WTC11 (cell line): ENCODE data around the gene PRKCB. TPM values are rescaled to one million over a fixed set of nuclear protein-coding genes. Genes with fewer than 3 reads are reported as not detected.

Experiments
- ATAC-seq: fragments of 200-7000 bp; cut with Tn5 transposase; 2 replicates; pipeline ENCODE4 v1.10.0; 2021; ENCODE audit warnings: mild to moderate bottlenecking, moderate library complexity
- CTCF ChIA-PET: fragments of 300-600 bp; sonication (Branson Sonifier 250); formaldehyde crosslinking; loops from one replicate; lab custom pipeline; 2021; ENCODE audit warnings: antibody characterized with exemption; lab: Charles Lee
- POLR2A ChIA-PET: fragments of 350-600 bp; sonication (Branson Sonifier 250); formaldehyde crosslinking; loops from one replicate; lab custom pipeline; 2021; ENCODE audit warnings: antibody characterized with exemption; lab: Charles Lee
- DNase-seq: peaks from one replicate; pipeline ENCODE4 v3.0.0; 2021; ENCODE audit warnings: low spot score
- H3K27ac Mint-ChIP-seq: 2 replicates; pipeline ENCODE4 v1.8.0; 2021; ENCODE audit warnings: mixed read lengths
- H3K27me3 Mint-ChIP-seq: 2 replicates; pipeline ENCODE4 v1.8.0; 2021; ENCODE audit warnings: low read depth, mild to moderate bottlenecking, moderate library complexity, mixed read lengths
- H3K36me3 Mint-ChIP-seq: 2 replicates; pipeline ENCODE4 v1.8.0; 2021; ENCODE audit warnings: mixed read lengths
- H3K4me1 Mint-ChIP-seq: 2 replicates; pipeline ENCODE4 v1.8.0; 2022; ENCODE audit warnings: mixed read lengths
- H3K4me3 Mint-ChIP-seq: 2 replicates; pipeline ENCODE4 v1.8.0; 2021; ENCODE audit warnings: mild to moderate bottlenecking, moderate library complexity, mixed read lengths
- H3K9me3 Mint-ChIP-seq: 2 replicates; pipeline ENCODE4 v1.8.0; 2021; ENCODE audit warnings: mixed read lengths
- ATF2 ChIP-seq: sonication (generic); formaldehyde crosslinking; IDR thresholded peaks from 2 replicates; pipeline ENCODE4 v1.8.1; 2022; ENCODE audit warnings: low read depth, missing genetic modification reagents, borderline replicate concordance
- CREB1 ChIP-seq: sonication (generic); formaldehyde crosslinking; IDR thresholded peaks from 2 replicates; pipeline ENCODE4 v1.8.0; 2023; ENCODE audit warnings: mild to moderate bottlenecking, missing genetic modification reagents
- CREM ChIP-seq: sonication (generic); formaldehyde crosslinking; IDR thresholded peaks from 2 replicates; pipeline ENCODE4 v1.8.1; 2022; ENCODE audit warnings: mild to moderate bottlenecking, missing genetic modification reagents, moderate library complexity
- EMX1 ChIP-seq: fragments of 250-450 bp; sonication (Bioruptor Pico); IDR thresholded peaks from 2 replicates; pipeline ENCODE4 v1.8.0; 2021; ENCODE audit warnings: mild to moderate bottlenecking
- ESRRA ChIP-seq: sonication (generic); formaldehyde crosslinking; IDR thresholded peaks from 2 replicates; pipeline ENCODE4 v1.8.1; 2022; ENCODE audit warnings: mild to moderate bottlenecking, missing genetic modification reagents, borderline replicate concordance
- ETV6 ChIP-seq: sonication (generic); formaldehyde crosslinking; IDR thresholded peaks from 2 replicates; pipeline ENCODE4 v1.8.1; 2022; ENCODE audit warnings: mild to moderate bottlenecking, missing genetic modification reagents
- FOXK1 ChIP-seq: sonication (generic); formaldehyde crosslinking; IDR thresholded peaks from 2 replicates; pipeline ENCODE4 v1.8.0; 2022; ENCODE audit warnings: mild to moderate bottlenecking, moderate library complexity, missing genetic modification reagents
- FOXP1 ChIP-seq: sonication (generic); formaldehyde crosslinking; IDR thresholded peaks from 2 replicates; pipeline ENCODE4 v1.8.0; 2022; ENCODE audit warnings: missing genetic modification reagents, mild to moderate bottlenecking, moderate library complexity, borderline replicate concordance
- GTF2I ChIP-seq: fragments of 250-450 bp; sonication (Bioruptor Pico); conservative IDR thresholded peaks from 2 replicates; pipeline ENCODE4 v1.4.0; 2021; ENCODE audit warnings: mild to moderate bottlenecking
- HMGA2 ChIP-seq: fragments of 250-450 bp; sonication (Bioruptor Pico); IDR thresholded peaks from 2 replicates; pipeline ENCODE4 v1.4.0; 2021; ENCODE audit warnings: mild to moderate bottlenecking, moderate library complexity
- JAZF1 ChIP-seq: fragments of 250-450 bp; sonication (Bioruptor Pico); IDR thresholded peaks from 2 replicates; pipeline ENCODE4 v1.9.0; 2021; ENCODE audit warnings: moderate library complexity, mild to moderate bottlenecking, inconsistent platforms
- NFE2L1 ChIP-seq: sonication (generic); formaldehyde crosslinking; IDR thresholded peaks from 2 replicates; pipeline ENCODE4 v1.8.1; 2023; ENCODE audit warnings: missing genetic modification reagents
- NR1H2 ChIP-seq: sonication (generic); formaldehyde crosslinking; IDR thresholded peaks from 2 replicates; pipeline ENCODE4 v1.9.0; 2021; ENCODE audit warnings: mild to moderate bottlenecking, moderate library complexity, missing genetic modification reagents
- TEAD1 ChIP-seq: sonication (generic); formaldehyde crosslinking; IDR thresholded peaks from 2 replicates; pipeline ENCODE4 v1.8.0; 2022; ENCODE audit warnings: mild to moderate bottlenecking, missing genetic modification reagents
- TEAD4 ChIP-seq: sonication (generic); formaldehyde crosslinking; IDR thresholded peaks from 2 replicates; pipeline ENCODE4 v1.8.0; 2022; ENCODE audit warnings: mild to moderate bottlenecking, missing genetic modification reagents
- ZNF232 ChIP-seq: sonication (generic); formaldehyde crosslinking; IDR thresholded peaks from 2 replicates; pipeline ENCODE4 v1.8.0; 2022; ENCODE audit warnings: mild to moderate bottlenecking, missing genetic modification reagents
- ZNF396 ChIP-seq: fragments of 250-450 bp; sonication (Bioruptor Pico); IDR thresholded peaks from 2 replicates; pipeline ENCODE4 v1.8.0; 2021; ENCODE audit warnings: mild to moderate bottlenecking, moderate library complexity, borderline replicate concordance
- ZNF416 ChIP-seq: fragments of 250-450 bp; sonication (Bioruptor Pico); IDR thresholded peaks from 2 replicates; pipeline ENCODE4 v1.9.0; 2021; ENCODE audit warnings: mild to moderate bottlenecking, inconsistent platforms
- ZNF423 ChIP-seq: fragments of 250-450 bp; sonication (Bioruptor Pico); IDR thresholded peaks from 2 replicates; pipeline ENCODE4 v2.1.2; 2022; ENCODE audit warnings: mild to moderate bottlenecking, moderate library complexity
- ZNF512 ChIP-seq: sonication (generic); formaldehyde crosslinking; IDR thresholded peaks from 2 replicates; pipeline ENCODE4 v1.8.1; 2022; ENCODE audit warnings: missing genetic modification reagents, borderline replicate concordance
- ZNF671 ChIP-seq: fragments of 250-450 bp; sonication (Bioruptor Pico); IDR thresholded peaks from 2 replicates; pipeline ENCODE4 v1.8.0; 2021; ENCODE audit warnings: mild to moderate bottlenecking
- total RNA-seq: library from RNA; stranded (reverse); gene quantifications from 3 replicates; pipeline ENCODE4 v1.2.3, GENCODE V29; 2021
- TF ChIP-seq, protein P1 (sequence below): sonication (generic); formaldehyde crosslinking; IDR thresholded peaks from 2 replicates; pipeline ENCODE4 v1.8.1; 2022; ENCODE audit warnings: mild to moderate bottlenecking, missing genetic modification reagents, moderate library complexity, borderline replicate concordance
- TF ChIP-seq, protein P2 (sequence below): sonication (generic); formaldehyde crosslinking; IDR thresholded peaks from 2 replicates; pipeline ENCODE4 v1.8.1; 2022; ENCODE audit warnings: mild to moderate bottlenecking, moderate library complexity, missing genetic modification reagents
- TF ChIP-seq, protein P3 (sequence below): sonication (generic); formaldehyde crosslinking; IDR thresholded peaks from 2 replicates; pipeline ENCODE4 v1.8.0; 2022; ENCODE audit warnings: mild to moderate bottlenecking, missing genetic modification reagents

Gene PRKCB
- total RNA-seq, 1 experiment from 2014 or later: 6.9 TPM

GRCh38 chr16:23969468-23970297 is 133.9 kb downstream of the PRKCB start:
- CTCF ChIA-PET: interaction anchor here (1.1 kb wide), 1 partner anchor 41 kb away, joined by 4 read pairs; no protein-coding TSS in a partner anchor
- no peak for TF ChIP-seq ZNF512
- no peak for TF ChIP-seq FOXP1 (CRISPR knock-in tag)
- no peak for TF ChIP-seq CREM (CRISPR knock-in tag)
- TF ChIP-seq EMX1 (CRISPR knock-in tag): no peak
- TF ChIP-seq JAZF1 (CRISPR knock-in tag): no peak
- no peak for TF ChIP-seq HMGA2 (CRISPR knock-in tag)
- TF ChIP-seq CREB1 (CRISPR knock-in tag): no peak
- TF ChIP-seq ZNF416 (CRISPR knock-in tag): no peak
- TF ChIP-seq ATF2 (CRISPR knock-in tag): no peak
- TF ChIP-seq, protein P1, sequence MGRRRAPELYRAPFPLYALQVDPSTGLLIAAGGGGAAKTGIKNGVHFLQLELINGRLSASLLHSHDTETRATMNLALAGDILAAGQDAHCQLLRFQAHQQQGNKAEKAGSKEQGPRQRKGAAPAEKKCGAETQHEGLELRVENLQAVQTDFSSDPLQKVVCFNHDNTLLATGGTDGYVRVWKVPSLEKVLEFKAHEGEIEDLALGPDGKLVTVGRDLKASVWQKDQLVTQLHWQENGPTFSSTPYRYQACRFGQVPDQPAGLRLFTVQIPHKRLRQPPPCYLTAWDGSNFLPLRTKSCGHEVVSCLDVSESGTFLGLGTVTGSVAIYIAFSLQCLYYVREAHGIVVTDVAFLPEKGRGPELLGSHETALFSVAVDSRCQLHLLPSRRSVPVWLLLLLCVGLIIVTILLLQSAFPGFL (CRISPR knock-in tag): no peak
- no peak for TF ChIP-seq ETV6 (CRISPR knock-in tag)
- no peak for TF ChIP-seq GTF2I (CRISPR knock-in tag)
- TF ChIP-seq NR1H2 (CRISPR knock-in tag): no peak
- no peak for TF ChIP-seq ZNF232
- TF ChIP-seq FOXK1 (CRISPR knock-in tag): no peak
- TF ChIP-seq, protein P2, sequence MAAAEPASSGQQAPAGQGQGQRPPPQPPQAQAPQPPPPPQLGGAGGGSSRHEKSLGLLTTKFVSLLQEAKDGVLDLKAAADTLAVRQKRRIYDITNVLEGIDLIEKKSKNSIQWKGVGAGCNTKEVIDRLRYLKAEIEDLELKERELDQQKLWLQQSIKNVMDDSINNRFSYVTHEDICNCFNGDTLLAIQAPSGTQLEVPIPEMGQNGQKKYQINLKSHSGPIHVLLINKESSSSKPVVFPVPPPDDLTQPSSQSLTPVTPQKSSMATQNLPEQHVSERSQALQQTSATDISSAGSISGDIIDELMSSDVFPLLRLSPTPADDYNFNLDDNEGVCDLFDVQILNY (CRISPR knock-in tag): no peak
- no peak for TF ChIP-seq TEAD1 (CRISPR knock-in tag)
- TF ChIP-seq ZNF671: no peak
- H3K9me3 Mint-ChIP-seq: peaks cover 6% of the 10 kb centered on the region
- peaks cover 24% of the 10 kb centered on the region for H3K4me1 Mint-ChIP-seq
- no peak overlapping the region for H3K27ac Mint-ChIP-seq
- no peaks in the 10 kb centered on the region for H3K36me3 Mint-ChIP-seq
- DNase-seq (no peak), ATAC-seq (no peak)
- H3K4me3 Mint-ChIP-seq: no peak overlapping the region
- H3K27me3 Mint-ChIP-seq: peaks cover 5% of the 10 kb centered on the region
- POLR2A ChIA-PET: interaction anchor here (0.6 kb wide), 1 partner anchor 688 kb away, joined by 4 read pairs; no protein-coding TSS in a partner anchor

DNA sequence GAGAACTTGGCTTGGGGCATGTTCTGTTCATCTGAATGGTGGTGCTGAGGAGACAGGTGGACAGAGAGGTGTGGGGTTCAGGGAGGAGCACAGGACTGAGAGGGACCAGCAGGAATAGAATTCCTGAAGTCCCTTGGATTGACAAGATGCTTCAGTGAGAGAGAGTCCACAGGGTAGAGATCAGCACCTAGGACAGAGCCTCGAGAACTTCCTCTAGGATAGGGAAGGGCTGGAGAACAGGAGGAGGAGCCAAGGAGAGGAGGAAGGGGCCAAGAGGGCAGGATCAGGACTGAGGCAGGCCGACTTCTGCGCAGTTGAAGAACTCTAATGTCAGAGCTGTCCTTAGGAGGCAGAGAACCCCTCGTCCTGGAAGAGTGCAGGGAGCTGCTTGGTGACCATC is 138.4 kb downstream of the PRKCB start:
- H3K27me3 Mint-ChIP-seq: peaks cover under 1% of the 10 kb centered on the region; the same call in 1 of the 2 replicates
- H3K27ac Mint-ChIP-seq: no peak overlapping the region
- CTCF ChIA-PET: interaction anchor here (0.7 kb wide), 1 partner anchor 36 kb away, joined by 3 read pairs; no protein-coding TSS in a partner anchor
- no peak overlapping the region; the same call in 1 of the 2 replicates for H3K4me3 Mint-ChIP-seq
- H3K36me3 Mint-ChIP-seq: no peaks in the 10 kb centered on the region
- H3K9me3 Mint-ChIP-seq: no peaks in the 10 kb centered on the region
- H3K4me1 Mint-ChIP-seq: peaks cover 24% of the 10 kb centered on the region
- DNase-seq: peak; percentile 75
- peak; percentile 100 for ATAC-seq
- POLR2A ChIA-PET: no interaction called here
- no peak for TF ChIP-seq NFE2L1
- TF ChIP-seq, protein P3, sequence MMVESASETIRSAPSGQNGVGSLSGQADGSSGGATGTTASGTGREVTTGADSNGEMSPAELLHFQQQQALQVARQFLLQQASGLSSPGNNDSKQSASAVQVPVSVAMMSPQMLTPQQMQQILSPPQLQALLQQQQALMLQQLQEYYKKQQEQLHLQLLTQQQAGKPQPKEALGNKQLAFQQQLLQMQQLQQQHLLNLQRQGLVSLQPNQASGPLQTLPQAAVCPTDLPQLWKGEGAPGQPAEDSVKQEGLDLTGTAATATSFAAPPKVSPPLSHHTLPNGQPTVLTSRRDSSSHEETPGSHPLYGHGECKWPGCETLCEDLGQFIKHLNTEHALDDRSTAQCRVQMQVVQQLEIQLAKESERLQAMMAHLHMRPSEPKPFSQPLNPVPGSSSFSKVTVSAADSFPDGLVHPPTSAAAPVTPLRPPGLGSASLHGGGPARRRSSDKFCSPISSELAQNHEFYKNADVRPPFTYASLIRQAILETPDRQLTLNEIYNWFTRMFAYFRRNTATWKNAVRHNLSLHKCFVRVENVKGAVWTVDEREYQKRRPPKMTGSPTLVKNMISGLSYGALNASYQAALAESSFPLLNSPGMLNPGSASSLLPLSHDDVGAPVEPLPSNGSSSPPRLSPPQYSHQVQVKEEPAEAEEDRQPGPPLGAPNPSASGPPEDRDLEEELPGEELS (CRISPR knock-in tag): peak; percentile 56; the same call in 1 of the 2 replicates
- TF ChIP-seq ZNF423 (CRISPR knock-in tag): no peak
- TF ChIP-seq ESRRA (CRISPR knock-in tag): no peak
- no peak for TF ChIP-seq ATF2 (CRISPR knock-in tag)
- no peak for TF ChIP-seq TEAD4
- no peak for TF ChIP-seq ZNF396 (CRISPR knock-in tag)
